HG03442 (cell line): ENCODE measurements around the gene SNAP23.
A peak's percentile ranks its signal among the peaks of the same experiment; 100 is the strongest.

Experiments
- ATAC-seq: cut with Tn5 transposase; IDR thresholded peaks from one replicate; pipeline ENCODE4 v1.9.1; 2021; ENCODE audit warnings: mild to moderate bottlenecking, moderate library complexity; ENCODE audit not compliant: unreplicated experiment

The SNAP23 gene

GRCh38 chr15:42495361-42496212 lies at the start of gene SNAP23:
Gene SNAP23, plus strand, starts transcription at chr15:42495634. Its CDS starts 16,213 bp downstream, at chr15:42511847.
- ATAC-seq, result peak; percentile 76

- ATAC-seq, result no peak
These were observed 47.8 kb upstream of the SNAP23 start for GRCh38 chr15:42447599-42447998.

GRCh38 chr15:42448281-42448680 lies 47.2 kb upstream of the SNAP23 start:
- no peak for ATAC-seq

GRCh38 chr15:42449770-42450424 lies 45.5 kb upstream of the SNAP23 start:
- no peak for ATAC-seq

GRCh38 chr15:42450425-42450790 lies 45.0 kb upstream of the SNAP23 start:
- ATAC-seq, result no peak

- no peak for ATAC-seq
These were observed 41.6 kb upstream of the SNAP23 start for GRCh38 chr15:42453826-42454225.

GRCh38 chr15:42456531-42456930 lies 38.9 kb upstream of the SNAP23 start:
- no peak for ATAC-seq

GRCh38 chr15:42456971-42457370 lies 38.5 kb upstream of the SNAP23 start:
- ATAC-seq, result no peak

GRCh38 chr15:42457445-42458442 lies 37.7 kb upstream of the SNAP23 start:
- ATAC-seq, result no peak

GRCh38 chr15:42461261-42461660 lies 34.2 kb upstream of the SNAP23 start:
- ATAC-seq, result no peak

- no peak for ATAC-seq
These were observed 29.7 kb upstream of the SNAP23 start for GRCh38 chr15:42465520-42466259.

GRCh38 chr15:42471002-42471401 lies 24.4 kb upstream of the SNAP23 start:
- no peak for ATAC-seq

- ATAC-seq, result no peak
These were observed 20.6 kb upstream of the SNAP23 start for GRCh38 chr15:42474827-42475226.

GRCh38 chr15:42482701-42483100 lies 12.7 kb upstream of the SNAP23 start:
- ATAC-seq, result no peak

- no peak for ATAC-seq
These were observed 11.8 kb upstream of the SNAP23 start for GRCh38 chr15:42483677-42484076.

GRCh38 chr15:42490291-42490670 lies 5.2 kb upstream of the SNAP23 start:
- no peak for ATAC-seq

GRCh38 chr15:42490671-42491538 lies 4.5 kb upstream of the SNAP23 start, which contains the start of gene ZNF106:
Gene ZNF106, minus strand, starts transcription at chr15:42491141. Its CDS starts 18,852 bp downstream, at chr15:42472289.
- ATAC-seq, result peak; percentile 50

- ATAC-seq, result no peak
These were observed 3.8 kb upstream of the SNAP23 start for GRCh38 chr15:42491539-42492225.

- ATAC-seq, result no peak
These were observed 1.8 kb upstream of the SNAP23 start for GRCh38 chr15:42493679-42494078.
